ENCODE data around the gene S100A4.

Gene S100A4

GRCh38 chr1:153540394-153541361, 4.9 kb downstream of the S100A4 start, which contains the start of gene S100A5:
Gene S100A5 (minus strand): TSS chr1:153540934. CDS start chr1:153540191, 743 bp downstream.
- Histone ChIP-seq H3K9me2 (replicated peaks; ENCODE audit: low read depth, low read length) (no peaks in the 10 kb centered on the region), H2AFZ (ENCODE audit: low read length) (no peak within 1 kb of the TSS), H3F3A (ENCODE audit: low read depth) (peaks cover 12% of the 10 kb centered on the region), H3K27me3 (ENCODE audit: insufficient read depth, low read length, poor library complexity, severe bottlenecking) (no peaks in the 10 kb centered on the region), H3K4me2 (ENCODE audit: low read depth, low read length, poor library complexity, severe bottlenecking) (peak within 1 kb of the TSS; percentile 66), H3K9me3 (ENCODE audit: insufficient read depth, low read depth, low read length) (no peaks in the 10 kb centered on the region), H3K36me3 (ENCODE audit: insufficient read depth, low read length) (peaks cover 13% of the 10 kb centered on the region; the same call in 1 of the 2 replicates), H3K9ac (ENCODE audit: low read depth, low read length, poor library complexity, severe bottlenecking) (peak within 1 kb of the TSS; percentile 67), H3K4me1 (ENCODE audit: insufficient read depth, low read length, poor library complexity, severe bottlenecking) (peaks cover 74% of the 10 kb centered on the region), H3K79me2 (ENCODE audit: insufficient read depth, low read length) (peaks cover 36% of the 10 kb centered on the region), H4K20me1 (ENCODE audit: insufficient read depth, low read length, poor library complexity, severe bottlenecking) (peaks cover 25% of the 10 kb centered on the region), H3K4me3 (ENCODE audit: low read length, poor library complexity, severe bottlenecking) (peak within 1 kb of the TSS; percentile 53)
- TF ChIP-seq CTCF (conservative IDR thresholded peaks at IDR 0.05; ENCODE audit: low read length) (no peak), EZH2phosphoT487 (IDR thresholded peaks at IDR 0.05; ENCODE audit: borderline replicate concordance) (no peak)

- Histone ChIP-seq H3K9me2 (replicated peaks; ENCODE audit: low read depth, low read length) (no peaks in the 10 kb centered on the region), H3K4me2 (ENCODE audit: low read depth, low read length, poor library complexity, severe bottlenecking) (peak overlapping the region; percentile 66), H2AFZ (ENCODE audit: low read length) (no peak overlapping the region), H3K79me2 (ENCODE audit: insufficient read depth, low read length) (peaks cover 43% of the 10 kb centered on the region), H3F3A (ENCODE audit: low read depth) (0 out of 2 replicates have a peak, but pooled peaks cover 8% of the 10 kb centered on the region), H3K9me3 (ENCODE audit: insufficient read depth, low read depth, low read length) (no peaks in the 10 kb centered on the region), H3K4me1 (ENCODE audit: insufficient read depth, low read length, poor library complexity, severe bottlenecking) (peaks cover 77% of the 10 kb centered on the region), H3K4me3 (ENCODE audit: low read length, poor library complexity, severe bottlenecking) (no peak overlapping the region), H4K20me1 (ENCODE audit: insufficient read depth, low read length, poor library complexity, severe bottlenecking) (peaks cover 22% of the 10 kb centered on the region), H3K36me3 (ENCODE audit: insufficient read depth, low read length) (peaks cover 12% of the 10 kb centered on the region; the same call in 1 of the 2 replicates), H3K27me3 (ENCODE audit: insufficient read depth, low read length, poor library complexity, severe bottlenecking) (no peaks in the 10 kb centered on the region), H3K9ac (ENCODE audit: low read depth, low read length, poor library complexity, severe bottlenecking) (peak overlapping the region; percentile 67)
- TF ChIP-seq EZH2phosphoT487 (IDR thresholded peaks at IDR 0.05; ENCODE audit: borderline replicate concordance) (no peak), CTCF (conservative IDR thresholded peaks at IDR 0.05; ENCODE audit: low read length) (no peak)
These were observed 6.1 kb downstream of the S100A4 start for GRCh38 chr1:153539395-153540093.

GRCh38 chr1:153538315-153538821, 7.2 kb downstream of the S100A4 start:
- peaks cover 43% of the 10 kb centered on the region for H3K79me2 ChIP-seq (ENCODE audit: insufficient read depth, low read length)
- no peak overlapping the region for H3K4me2 ChIP-seq (ENCODE audit: low read depth, low read length, poor library complexity, severe bottlenecking)

More at GRCh38 chr1:153538315-153538821, 7.2 kb downstream of the S100A4 start:
- no peaks in the 10 kb centered on the region for H3K9me2 ChIP-seq (replicated peaks; ENCODE audit: low read depth, low read length)
- TF ChIP-seq EZH2phosphoT487 (IDR thresholded peaks at IDR 0.05; ENCODE audit: borderline replicate concordance), result no peak
- no peak for TF ChIP-seq CTCF (conservative IDR thresholded peaks at IDR 0.05; ENCODE audit: low read length)
- no peak overlapping the region for H3K9ac ChIP-seq (ENCODE audit: low read depth, low read length, poor library complexity, severe bottlenecking)
- 0 out of 2 replicates have a peak, but pooled peaks cover 8% of the 10 kb centered on the region for H3F3A ChIP-seq (ENCODE audit: low read depth)
- peaks cover 77% of the 10 kb centered on the region for H3K4me1 ChIP-seq (ENCODE audit: insufficient read depth, low read length, poor library complexity, severe bottlenecking)
- no peak overlapping the region for H3K4me3 ChIP-seq (ENCODE audit: low read length, poor library complexity, severe bottlenecking)
- H3K36me3 ChIP-seq (ENCODE audit: insufficient read depth, low read length), result peaks cover under 1% of the 10 kb centered on the region; the same call in 1 of the 2 replicates
- no peak overlapping the region for H2AFZ ChIP-seq (ENCODE audit: low read length)
- H4K20me1 ChIP-seq (ENCODE audit: insufficient read depth, low read length, poor library complexity, severe bottlenecking), result peaks cover 10% of the 10 kb centered on the region
- H3K9me3 ChIP-seq (ENCODE audit: insufficient read depth, low read depth, low read length), result no peaks in the 10 kb centered on the region
- no peaks in the 10 kb centered on the region for H3K27me3 ChIP-seq (ENCODE audit: insufficient read depth, low read length, poor library complexity, severe bottlenecking)

Measured in Loucy (cell line).